OCI-LY7 (cell line): Measurements from ENCODE around the gene PSMD2. TPM values are rescaled to one million over a fixed set of nuclear protein-coding genes. Genes with fewer than 3 reads are reported as not detected.

Experiments
- BruUV-seq: library from RNA; stranded (reverse); fragments of 400-500 nt; replicated peaks from 2 replicates; lab custom pipeline; 2021; lab: Mats Ljungman, UMichigan
- CTCF ChIA-PET: fragments of 300-600 bp; sonication (Branson Sonifier 250); formaldehyde crosslinking; loops from one replicate; lab custom pipeline; 2022; ENCODE audit warnings: antibody characterized with exemption; ENCODE audit not compliant: unreplicated experiment; lab: Charles Lee
- POLR2A ChIA-PET: fragments of 300-600 bp; sonication (Branson Sonifier 250); formaldehyde crosslinking; loops from one replicate; lab custom pipeline; 2022; ENCODE audit warnings: antibody characterized with exemption; lab: Charles Lee
- DNase-seq: peaks from one replicate; pipeline ENCODE4 v3.0.0-alpha.2; 2015; ENCODE audit warnings: low spot score
- H2AFZ ChIP-seq: fragments of 200-600 bp; sonication (generic), shearing (Covaris generic); 2 replicates; pipeline ENCODE4 v1.6.1; 2014; ENCODE audit warnings: mild to moderate bottlenecking, antibody characterized with exemption, low read length, moderate library complexity
- H3K27ac ChIP-seq: fragments of 200-600 bp; sonication (generic); 2 replicates; pipeline ENCODE4 v1.5.1; 2014; ENCODE audit warnings: mixed run types, low read depth, mild to moderate bottlenecking, moderate library complexity, low read length, inconsistent platforms; ENCODE audit not compliant: poor library complexity, severe bottlenecking
- H3K36me3 ChIP-seq: fragments of 200-600 bp; sonication (generic); 2 replicates; pipeline ENCODE4 v1.6.1; 2014; ENCODE audit warnings: mild to moderate bottlenecking, antibody characterized with exemption, low read length, moderate library complexity, mixed read lengths; ENCODE audit not compliant: insufficient read depth
- H3K4me1 ChIP-seq: fragments of 200-600 bp; sonication (generic); 2 replicates; pipeline ENCODE4 v1.5.1; 2014; ENCODE audit warnings: mild to moderate bottlenecking, low read length; ENCODE audit not compliant: insufficient read depth, poor library complexity, severe bottlenecking
- H3K4me2 ChIP-seq: fragments of 200-600 bp; sonication (generic); 2 replicates; pipeline ENCODE4 v1.6.1; 2014; ENCODE audit warnings: mild to moderate bottlenecking, low read length
- H3K4me3 ChIP-seq: fragments of 200-600 bp; sonication (generic); 2 replicates; pipeline ENCODE4 v1.5.1; 2014; ENCODE audit warnings: mild to moderate bottlenecking, low read depth, low read length; ENCODE audit not compliant: poor library complexity, severe bottlenecking
- H3K79me2 ChIP-seq: fragments of 200-600 bp; sonication (generic); 2 replicates; pipeline ENCODE4 v1.6.1; 2016; ENCODE audit warnings: low read depth, mild to moderate bottlenecking, low read length, moderate library complexity, mixed read lengths; ENCODE audit not compliant: insufficient read depth
- H3K9me2 ChIP-seq: fragments of 200-600 bp; sonication (generic); 2 replicates; pipeline ENCODE4 v1.6.1; 2016; ENCODE audit warnings: mild to moderate bottlenecking, low read length, mixed read lengths; ENCODE audit not compliant: insufficient read depth
- H3K9me3 ChIP-seq: fragments of 200-600 bp; sonication (generic); 2 replicates; pipeline ENCODE4 v1.6.1; 2014; ENCODE audit warnings: mild to moderate bottlenecking, mixed run types, low read length, mixed read lengths
- H4K20me1 ChIP-seq: fragments of 200-600 bp; sonication (generic); 2 replicates; pipeline ENCODE4 v1.6.1; 2014; ENCODE audit warnings: mild to moderate bottlenecking, antibody characterized with exemption, low read length, moderate library complexity, mixed read lengths; ENCODE audit not compliant: insufficient read depth
- CTCF ChIP-seq: fragments of 200-600 bp; sonication (generic); conservative IDR thresholded peaks from 2 replicates; pipeline ENCODE4 v1.5.1; 2014; ENCODE audit warnings: mild to moderate bottlenecking, antibody characterized with exemption, low read length, moderate library complexity, mixed read lengths
- EZH2phosphoT487 ChIP-seq: fragments of 200-600 bp; sonication (generic); IDR thresholded peaks from 2 replicates; pipeline ENCODE4 v1.6.1; 2018; ENCODE audit warnings: low read depth, borderline replicate concordance, mild to moderate bottlenecking, mixed run types, antibody characterized with exemption, low read length, moderate library complexity, mixed read lengths
- intact Hi-C: fragments of 100-400 bp; cut with micrococcal nuclease; formaldehyde crosslinking; loops from one replicate; pipeline ENCODE4 v1.10.0; 2022; ENCODE audit not compliant: unreplicated experiment
- total RNA-seq, 2 experiments: library from RNA; depleted of rRNA in 1 of 2; stranded (reverse); fragments of >200 nt in 1 of 2; shearing (Covaris generic) in 1 of 2; gene quantifications; 2 replicates each; pipeline ENCODE4 v1.2.3, GENCODE V29; 2014 to 2022

Gene PSMD2
- total RNA-seq, 2 experiments from 2014 or later = 158 to 219 TPM

DNA sequence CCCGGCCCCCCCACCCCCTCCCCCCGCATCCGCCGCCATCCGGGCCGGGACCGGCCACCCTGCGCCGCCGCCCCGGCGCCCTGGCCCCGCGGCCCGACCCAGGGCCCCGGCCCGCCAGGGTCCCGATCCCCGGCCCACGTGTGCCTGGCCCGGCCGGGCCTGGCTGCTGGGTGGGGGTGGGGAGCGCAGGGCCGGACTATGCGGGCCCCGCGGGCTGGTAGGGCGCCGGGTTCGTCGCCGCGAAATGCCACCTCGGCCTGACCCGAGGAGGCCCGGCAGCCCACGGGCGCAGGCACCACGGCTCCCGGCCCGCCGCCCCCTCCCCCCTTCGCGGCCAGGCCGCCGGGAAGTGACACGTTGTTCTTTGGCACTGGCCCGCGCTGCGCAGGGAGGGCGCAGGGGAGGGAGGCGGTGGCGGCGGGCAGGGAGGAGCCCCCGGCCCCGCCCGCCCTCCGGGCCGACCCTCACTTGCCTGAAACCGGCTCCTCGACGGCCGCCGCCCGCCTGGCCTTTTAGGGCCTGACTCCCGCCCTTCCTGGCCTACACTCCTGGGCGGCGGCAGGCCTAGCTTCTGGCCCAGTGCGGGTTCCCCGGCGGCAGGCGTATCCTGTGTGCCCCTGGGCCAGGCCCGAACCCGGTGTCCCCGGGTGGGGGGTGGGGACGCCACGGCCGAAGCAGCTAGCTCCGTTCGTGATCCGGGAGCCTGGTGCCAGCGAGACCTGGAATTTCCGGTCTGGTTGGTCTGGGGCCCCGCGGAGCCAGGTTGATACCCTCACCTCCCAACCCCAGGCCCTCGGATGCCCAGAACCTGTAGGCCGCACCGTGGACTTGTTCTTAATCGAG is 15.9 kb downstream of the PSMD2 start:
- TF ChIP-seq CTCF (no peak), EZH2phosphoT487 (no peak)
- Histone ChIP-seq H3K9me3 (no peaks in the 10 kb centered on the region), H2AFZ (no peak overlapping the region), H3K4me3 (peak overlapping the region; percentile 97), H3K79me2 (peaks cover 51% of the 10 kb centered on the region), H3K36me3 (peaks cover 56% of the 10 kb centered on the region), H3K4me2 (peak overlapping the region; percentile 100), H4K20me1 (peaks cover 33% of the 10 kb centered on the region), H3K27ac (peak overlapping the region; percentile 62), H3K4me1 (peaks cover 25% of the 10 kb centered on the region), H3K9me2 (no peaks in the 10 kb centered on the region)
- POLR2A ChIA-PET = no interaction called here
- peak; percentile 52 for DNase-seq
- no TSS peak for BruUV-seq
- CTCF ChIA-PET = interaction anchor here (0.6 kb wide), 1 partner anchor 70 kb away, joined by 3 read pairs; no protein-coding TSS in a partner anchor
- intact Hi-C loops = loop anchor here (1.0 to 5.0 kb wide), 3 partner anchors 16 to 158 kb away; partner anchors contain the start of genes DVL3 and PSMD2

GRCh38 chr3:184315543-184315867 is 16.5 kb downstream of the PSMD2 start:
- TF ChIP-seq EZH2phosphoT487 = no peak
- no peak for TF ChIP-seq CTCF
- H3K4me1 ChIP-seq = peaks cover 25% of the 10 kb centered on the region
- H3K4me2 ChIP-seq = peak overlapping the region; percentile 100
- ChIA-PET POLR2A (interaction anchor here (0.6 to 1.4 kb wide), 2 partner anchors 66 to 607 kb away, joined by 3 read pairs; partner anchors contain the start of gene EEF1AKMT4), CTCF (interaction anchor here (0.5 kb wide), 1 partner anchor 10 kb away, joined by 3 read pairs; no protein-coding TSS in a partner anchor)
- no peak overlapping the region for H2AFZ ChIP-seq
- peak overlapping the region; percentile 62 for H3K27ac ChIP-seq
- H3K79me2 ChIP-seq = peaks cover 51% of the 10 kb centered on the region
- H3K9me2 ChIP-seq = no peaks in the 10 kb centered on the region
- H3K36me3 ChIP-seq = peaks cover 58% of the 10 kb centered on the region
- peak overlapping the region; percentile 97 for H3K4me3 ChIP-seq
- H4K20me1 ChIP-seq = peaks cover 34% of the 10 kb centered on the region
- BruUV-seq = no TSS peak
- no peak for DNase-seq
- H3K9me3 ChIP-seq = no peaks in the 10 kb centered on the region
- intact Hi-C loops = no loop called here
